GM19467 (cell line): ENCODE measurements around the gene SMTNL2.
"Not testable (repeated sequence)": the region's sequence is repeated elsewhere in the genome, so short reads cannot be mapped to it uniquely, and the experiment has no call there.

Experiments
- ATAC-seq: cut with Tn5 transposase; IDR thresholded peaks from one replicate; pipeline ENCODE4 v1.9.1; 2021; ENCODE audit warnings: mild to moderate bottlenecking, moderate library complexity; ENCODE audit not compliant: unreplicated experiment

The SMTNL2 gene

DNA sequence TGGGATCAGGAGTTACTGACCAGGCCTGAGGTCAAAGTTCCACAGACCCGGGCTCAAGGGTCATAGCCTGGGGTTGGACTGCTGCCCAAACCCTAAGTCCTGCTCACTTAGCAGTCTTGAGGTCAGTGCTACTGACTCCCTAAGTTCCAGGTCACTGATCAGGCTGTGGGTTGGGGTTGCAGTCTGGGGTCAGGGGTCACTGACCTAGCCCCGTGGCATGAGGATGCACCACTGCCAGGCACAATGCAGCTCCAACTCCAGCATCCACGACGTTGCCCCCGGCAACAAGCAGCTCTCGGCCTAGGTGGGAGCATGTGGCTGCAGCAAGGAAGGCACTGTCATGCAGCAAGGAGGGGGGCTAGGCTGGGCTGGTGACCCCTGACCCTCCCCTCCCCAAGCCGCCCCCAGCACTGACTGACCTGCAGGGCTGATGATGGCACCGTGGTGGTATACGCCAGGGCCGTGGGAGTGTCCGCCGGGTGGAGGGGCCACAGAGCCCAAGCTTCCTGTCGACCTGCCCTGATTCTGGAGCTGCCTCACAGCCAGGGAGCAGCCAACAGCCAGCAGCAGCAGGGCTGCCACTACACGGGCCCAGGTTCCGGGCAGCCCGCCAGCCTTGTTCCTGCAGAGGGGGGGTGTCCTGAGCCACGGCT, 25.1 kb upstream of the SMTNL2 start:
- ATAC-seq, result no peak

DNA sequence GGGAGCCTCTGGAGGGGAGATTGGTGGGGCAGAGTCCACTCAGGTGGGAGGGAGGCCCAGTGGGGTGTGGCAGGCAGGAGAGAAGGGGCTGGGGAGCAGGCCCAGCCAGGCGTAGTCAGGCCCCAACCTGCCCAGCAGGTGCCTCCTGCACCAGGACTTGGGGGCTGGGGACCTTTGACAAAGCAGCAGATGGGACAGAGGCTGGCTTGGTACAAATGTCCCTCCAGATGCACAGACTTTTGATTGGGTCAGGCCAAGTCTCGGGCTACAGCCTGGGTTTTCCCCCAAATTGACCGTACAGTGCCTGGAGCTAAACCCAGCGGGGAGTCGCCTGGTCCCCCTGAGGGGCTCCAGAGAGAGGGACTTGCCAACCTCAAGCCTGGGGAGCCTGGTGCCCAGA, 24.4 kb upstream of the SMTNL2 start:
- no peak for ATAC-seq

DNA sequence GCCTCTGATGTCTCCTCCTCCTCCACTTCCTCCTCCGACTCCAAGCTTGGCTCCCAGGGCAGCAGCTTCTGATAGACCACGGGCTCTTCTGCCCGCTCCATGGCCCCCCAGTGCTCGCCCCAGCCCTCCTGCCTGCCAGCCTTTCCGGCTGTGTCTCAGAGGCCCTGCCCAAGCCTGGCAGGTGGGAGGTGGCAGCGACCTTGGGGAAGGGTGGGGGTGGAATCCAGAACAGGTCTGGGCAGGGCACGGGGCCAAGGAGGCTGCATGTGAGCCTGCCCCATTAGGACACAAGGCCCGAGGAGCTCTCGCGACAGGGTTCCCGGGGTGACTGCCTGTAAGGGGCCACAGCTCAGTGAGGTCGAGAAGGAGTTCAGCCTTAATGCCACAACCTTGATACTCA, 23.9 kb upstream of the SMTNL2 start, which contains the start of gene GGT6:
TSS of gene GGT6 (minus strand) at position 157 of the 400 bp plus-strand sequence. CDS start at position 101, 56 bp downstream.
- ATAC-seq, result no peak

DNA sequence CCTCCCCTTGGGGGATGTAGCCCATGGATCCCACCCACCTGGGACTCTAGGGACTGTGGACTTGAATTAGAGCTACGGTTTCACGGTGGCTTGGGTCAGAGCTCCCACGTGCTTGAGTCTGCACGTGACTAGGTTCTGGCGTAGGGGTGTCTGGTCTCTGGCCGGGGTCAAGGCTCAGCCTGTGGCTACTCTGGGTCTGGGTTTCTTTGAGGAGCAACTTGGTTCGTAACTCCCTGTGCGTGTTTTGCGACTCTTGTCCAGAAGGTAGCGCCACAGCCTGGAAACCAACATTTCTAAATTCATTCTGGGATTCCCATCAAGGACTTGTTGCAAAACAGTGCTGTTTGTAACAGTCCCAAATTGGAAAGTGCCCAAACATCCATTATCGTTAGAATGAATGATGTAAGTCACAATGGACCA, 23.5 kb upstream of the SMTNL2 start:
- ATAC-seq, result no peak

DNA sequence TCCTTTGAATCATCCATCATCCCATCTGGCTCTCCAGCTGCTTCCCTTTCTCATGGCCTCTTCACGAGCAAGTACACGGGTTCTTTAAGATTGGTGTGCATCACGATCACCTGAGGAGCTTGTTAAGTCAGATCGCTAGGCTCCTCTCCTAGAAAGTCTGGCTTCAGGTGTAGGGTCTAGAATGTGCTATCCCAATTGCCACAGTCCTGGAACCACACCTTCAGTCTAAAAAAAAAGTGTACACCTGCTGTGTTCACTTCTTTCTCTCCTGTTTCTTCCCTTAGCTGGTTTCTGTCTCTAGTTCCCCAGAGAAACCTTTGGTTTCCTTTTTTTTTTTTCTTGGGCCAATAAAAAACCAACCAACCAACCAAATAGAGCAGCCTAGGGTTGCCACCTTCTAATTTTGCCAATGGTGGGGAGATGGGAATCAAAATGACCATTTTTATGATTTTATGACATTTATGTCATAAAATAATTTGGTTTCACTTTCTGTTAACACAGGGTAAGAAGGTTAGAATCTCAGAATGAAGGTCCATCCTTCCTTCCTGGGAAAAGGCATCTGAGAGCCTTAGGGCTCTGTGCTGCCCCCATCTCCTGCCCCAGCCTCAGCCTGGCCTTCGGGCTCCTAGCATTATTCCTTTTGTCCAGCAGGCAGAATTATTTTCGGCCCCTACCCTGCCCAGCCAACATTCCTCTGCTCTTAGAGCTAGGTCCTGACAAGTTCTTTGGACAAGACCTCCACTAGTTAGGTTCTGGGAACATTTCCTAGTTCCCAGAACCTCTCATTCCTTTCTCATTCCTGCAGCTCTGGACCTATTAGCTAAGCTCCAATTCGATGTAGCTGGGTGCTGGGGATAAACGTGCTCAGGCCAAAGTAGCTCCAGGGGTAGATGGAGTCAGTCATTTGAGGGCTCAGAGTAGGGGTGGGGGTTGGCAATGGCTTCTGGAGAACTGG, 22.0 kb upstream of the SMTNL2 start:
- ATAC-seq, result no peak

DNA sequence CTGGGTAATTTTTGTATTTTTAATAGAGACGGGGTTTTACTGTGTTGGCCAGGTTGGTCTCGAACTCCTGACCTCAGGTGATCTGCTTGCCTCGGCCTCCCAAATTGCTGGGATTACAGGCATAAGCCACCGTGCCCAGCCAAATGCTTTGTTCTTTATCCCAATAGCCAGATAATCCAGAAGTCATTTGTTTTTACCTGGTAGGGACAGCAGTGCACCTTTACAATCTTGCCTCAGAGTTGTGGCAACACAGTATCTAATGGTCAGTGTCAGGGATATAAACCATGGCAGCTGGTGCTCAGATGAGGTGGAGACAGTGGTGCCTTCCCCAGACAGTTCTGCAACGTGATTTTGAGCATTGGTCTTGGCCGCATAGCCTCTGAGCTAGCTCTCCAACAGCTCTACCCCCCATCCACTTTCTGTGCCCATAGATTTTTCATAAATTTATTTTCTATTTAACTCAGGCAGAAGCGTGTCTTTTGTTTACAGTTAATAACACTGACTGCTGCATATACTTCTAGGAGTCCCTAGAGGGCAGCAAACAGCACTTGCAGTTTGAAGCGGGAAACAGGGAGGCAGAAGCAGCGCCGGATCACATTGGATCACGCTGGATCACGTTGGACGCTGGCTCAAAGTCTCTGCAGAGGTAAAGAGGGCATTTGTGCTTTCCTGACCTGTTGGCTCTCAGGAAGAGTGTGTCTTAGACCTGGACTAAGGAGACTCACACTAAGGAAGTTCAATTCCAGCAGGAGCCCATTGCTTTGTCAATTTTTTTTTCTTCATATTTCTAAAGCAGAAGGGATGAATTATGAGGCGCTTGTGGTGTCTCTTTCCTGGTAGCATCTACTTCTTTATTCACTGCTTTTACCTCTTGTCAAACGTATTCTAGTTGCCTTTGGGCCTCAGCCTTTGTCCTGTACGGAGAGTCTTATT, 18.9 kb upstream of the SMTNL2 start:
- ATAC-seq, result no peak

DNA sequence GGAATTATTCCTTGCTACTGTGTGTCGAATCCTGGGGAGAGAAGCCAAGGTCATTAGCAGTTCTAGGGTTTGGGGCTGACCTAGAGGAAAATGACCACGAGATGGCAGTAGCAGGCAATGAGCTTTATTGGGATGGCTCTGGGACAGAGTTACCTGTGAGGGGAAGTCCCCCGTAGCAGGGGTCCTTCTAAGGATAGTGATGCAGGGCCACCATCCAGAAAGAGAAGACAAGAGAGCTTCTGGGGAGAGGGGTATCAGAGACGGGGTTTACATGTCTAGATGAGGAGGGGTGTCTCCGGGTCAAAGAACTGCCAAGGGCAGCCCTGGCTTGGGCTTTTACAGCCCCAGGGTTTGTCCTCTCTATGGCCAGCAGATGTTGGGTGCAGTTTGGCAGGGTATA, 17.5 kb upstream of the SMTNL2 start:
- ATAC-seq, result no peak

DNA sequence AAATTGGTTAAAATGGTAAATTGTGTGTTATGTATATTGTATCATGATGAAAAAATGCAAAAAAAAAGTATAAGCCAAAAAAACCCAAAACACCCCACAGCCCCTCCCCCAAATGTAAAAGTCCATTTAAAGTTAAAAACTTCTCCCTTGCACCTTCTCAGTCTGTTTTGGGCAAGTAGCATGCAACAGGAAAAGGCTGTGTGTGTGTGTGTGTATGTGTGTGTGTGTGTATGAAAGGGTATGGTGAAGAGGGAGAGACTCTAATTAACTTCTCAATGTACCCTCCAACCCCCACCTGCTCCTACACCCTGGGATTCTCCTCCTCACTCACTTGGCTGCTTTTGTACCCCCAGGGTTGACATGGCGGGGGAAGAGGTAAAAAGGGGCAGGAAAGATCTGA, 14.7 kb upstream of the SMTNL2 start:
- no peak for ATAC-seq

DNA sequence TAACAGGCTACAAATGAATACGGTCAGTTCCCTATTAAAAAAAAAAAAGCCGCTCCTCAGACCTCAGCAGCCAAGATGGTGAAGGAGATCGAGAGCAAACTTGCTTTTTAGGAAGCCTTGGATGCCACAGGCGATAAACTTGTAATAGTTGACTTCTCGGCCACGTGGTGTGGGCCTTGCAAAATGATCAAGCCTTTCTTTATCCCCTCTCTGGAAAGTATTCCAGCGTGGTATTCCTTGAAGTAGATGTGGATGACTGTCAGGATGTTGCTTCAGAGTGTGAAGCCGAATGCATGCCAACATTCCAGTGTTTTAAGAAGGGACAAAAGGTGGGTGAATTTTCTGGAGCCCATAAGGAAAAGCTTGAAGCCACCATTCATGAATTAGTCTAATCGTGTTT, 12.2 kb upstream of the SMTNL2 start:
- no peak for ATAC-seq

DNA sequence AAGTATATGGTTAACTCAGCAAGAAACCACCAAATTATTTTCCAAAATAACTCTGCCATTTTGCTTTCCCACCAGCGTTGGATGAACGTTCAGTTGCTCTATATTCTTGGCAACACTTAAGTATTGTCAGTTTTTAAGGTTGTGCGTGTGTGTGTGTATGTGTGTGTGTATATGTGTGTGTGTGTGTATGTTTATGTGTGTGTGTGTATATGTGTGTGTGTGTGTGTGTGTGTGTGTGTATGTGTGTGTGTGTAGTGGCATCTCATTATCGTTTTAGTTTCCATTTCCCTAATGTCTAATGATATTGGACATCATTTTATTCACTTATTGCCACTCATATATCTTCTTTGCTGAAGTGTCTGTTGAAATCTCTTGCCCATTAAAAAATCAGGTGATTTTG, 11.2 kb upstream of the SMTNL2 start:
- no peak for ATAC-seq

DNA sequence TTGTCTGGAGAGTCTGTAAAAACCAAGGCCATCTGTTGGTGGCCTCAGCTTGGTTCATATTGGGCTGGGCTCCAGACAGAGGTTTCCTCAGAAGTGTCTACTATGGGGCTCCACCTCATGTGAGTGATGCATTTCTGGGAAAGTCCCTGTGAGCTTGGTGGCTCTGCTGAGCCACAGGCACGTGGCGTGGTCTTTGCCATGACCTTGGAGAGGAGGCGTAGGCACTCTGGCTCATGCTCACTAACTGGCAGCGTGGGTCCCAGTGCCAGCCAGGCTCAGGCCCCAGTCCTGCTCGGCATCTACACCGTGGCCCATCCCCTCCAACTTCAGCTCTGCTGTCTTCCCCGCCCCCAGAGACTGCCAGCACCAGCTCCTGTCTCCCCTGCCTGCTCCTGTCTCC, 10.7 kb upstream of the SMTNL2 start:
- ATAC-seq, result no peak

DNA sequence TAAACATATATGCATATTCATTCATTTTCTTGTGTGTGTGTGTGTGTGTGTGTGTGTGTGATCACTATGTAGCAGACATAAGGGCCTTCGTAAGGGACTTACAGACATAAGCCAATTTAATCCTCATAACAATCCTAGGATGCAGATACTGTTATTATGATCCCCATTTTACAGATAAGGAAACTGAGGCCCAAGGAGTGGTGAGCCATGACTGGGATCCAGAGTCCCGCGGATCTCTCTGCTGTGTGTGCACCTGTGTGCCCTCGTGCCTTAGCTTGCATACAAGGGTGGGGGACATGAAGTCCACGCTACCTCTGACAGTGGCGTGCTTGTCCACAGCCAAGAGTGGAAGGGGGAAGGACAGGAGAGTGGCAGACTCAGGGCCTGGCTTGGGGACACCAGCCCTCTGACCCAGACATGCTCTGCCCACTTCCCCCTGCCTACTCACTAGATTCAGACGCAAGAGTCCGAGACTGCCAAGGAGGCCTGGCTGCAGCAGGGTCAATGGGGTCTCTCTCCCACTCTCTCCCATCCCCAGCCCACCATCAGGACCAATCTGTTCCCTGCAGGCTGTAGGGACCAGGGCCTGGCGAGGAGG, 9.8 kb upstream of the SMTNL2 start:
- ATAC-seq, result no peak

DNA sequence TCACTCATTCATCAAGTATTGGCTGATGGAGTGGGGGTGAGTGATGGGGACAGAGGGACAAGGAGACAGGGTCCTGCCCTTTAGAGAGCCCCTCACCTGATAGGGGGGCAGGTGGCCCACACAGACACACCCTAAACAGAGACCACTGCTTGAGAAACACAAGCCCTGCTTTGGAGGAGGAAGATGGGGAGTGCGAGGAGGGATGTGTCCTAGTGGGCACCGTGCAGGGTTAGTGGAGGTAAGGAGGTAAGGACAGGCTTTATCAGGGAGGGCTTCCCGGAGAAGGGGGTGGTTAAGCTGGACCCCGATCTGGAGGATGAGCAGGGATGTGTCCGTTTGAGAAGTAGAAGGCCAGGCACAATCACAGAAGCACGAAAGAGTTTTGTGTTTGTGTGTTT, 8.2 kb upstream of the SMTNL2 start:
- ATAC-seq, result no peak

DNA sequence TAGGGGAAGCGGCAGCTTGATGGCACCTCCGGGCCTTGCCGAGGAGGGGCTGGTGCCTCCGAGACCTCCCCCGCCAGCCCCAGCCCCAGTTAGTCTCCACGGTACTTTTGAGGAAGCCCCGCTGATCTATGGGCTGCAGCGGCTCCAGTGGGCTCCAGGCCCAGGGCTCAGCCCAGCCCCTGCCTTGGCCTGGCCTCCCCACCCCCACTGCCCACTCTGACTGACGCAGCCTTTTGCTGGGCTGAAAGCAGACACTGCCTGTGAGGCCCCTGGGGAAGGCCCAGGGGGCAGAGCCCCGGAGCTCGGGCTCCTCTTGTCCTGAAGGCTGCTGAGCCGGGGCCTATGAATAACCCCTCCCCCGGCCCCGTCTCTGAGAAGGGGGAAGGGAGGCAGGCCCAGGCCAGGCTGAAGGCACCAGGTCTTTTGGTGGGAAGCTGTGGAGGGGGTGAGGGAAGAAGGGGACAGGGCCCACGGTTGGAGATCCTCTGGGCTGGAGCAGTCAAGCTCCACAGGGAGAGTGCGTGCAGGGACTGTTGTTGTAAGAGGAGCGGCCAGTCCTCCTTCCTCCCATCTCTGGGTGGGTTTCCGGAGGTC, 7.5 kb upstream of the SMTNL2 start:
- ATAC-seq, result no peak

DNA sequence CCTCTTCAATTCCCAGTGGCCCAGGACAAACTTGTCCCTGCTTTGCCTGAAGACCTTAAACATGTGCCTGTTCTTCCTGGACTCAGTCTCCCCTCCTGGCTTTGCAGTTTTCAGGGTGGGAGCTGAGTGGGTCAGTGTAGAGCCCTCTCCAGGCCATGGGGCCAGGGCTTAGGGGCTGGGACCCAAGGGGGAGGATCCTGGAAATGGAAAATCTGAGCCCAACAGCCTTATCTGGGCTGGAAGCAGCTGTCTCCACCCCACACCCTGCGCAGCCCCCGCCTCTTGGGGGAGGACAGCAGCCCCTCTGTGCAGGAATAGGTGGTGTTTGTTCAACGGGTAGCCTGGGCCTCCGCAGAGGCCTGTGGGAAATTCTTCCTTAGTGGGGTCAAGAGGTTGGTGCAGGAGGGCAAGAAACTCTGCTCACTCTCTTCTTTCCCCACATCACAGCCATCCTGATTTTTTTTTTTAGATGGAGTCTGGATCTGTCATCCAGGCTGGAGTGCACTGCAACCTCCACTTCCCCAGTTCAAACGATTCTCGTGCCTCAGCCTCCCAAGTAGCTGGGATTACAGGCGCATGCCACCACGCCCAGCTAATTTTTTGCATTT, 6.8 kb upstream of the SMTNL2 start:
- no peak for ATAC-seq

DNA sequence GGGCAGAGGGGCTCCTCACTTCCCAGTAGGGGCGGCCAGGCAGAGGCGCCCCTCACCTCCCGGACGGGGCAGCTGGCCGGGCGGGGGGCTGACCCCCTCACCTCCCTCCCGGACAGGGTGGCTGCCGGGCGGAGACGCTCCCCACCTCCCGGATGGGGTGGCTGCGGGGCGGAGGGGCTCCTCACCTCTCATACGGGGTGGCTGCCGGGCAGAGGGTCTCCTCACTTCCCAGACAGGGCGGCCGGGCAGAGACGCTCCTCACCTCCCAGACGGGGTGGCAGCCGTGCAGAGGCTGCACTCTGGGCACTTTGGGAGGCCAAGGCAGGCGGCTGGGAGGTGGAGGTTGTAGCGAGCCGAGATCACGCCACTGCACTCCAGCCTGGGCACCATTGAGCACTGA, 6.0 kb upstream of the SMTNL2 start:
- not testable (repeated sequence) for ATAC-seq

DNA sequence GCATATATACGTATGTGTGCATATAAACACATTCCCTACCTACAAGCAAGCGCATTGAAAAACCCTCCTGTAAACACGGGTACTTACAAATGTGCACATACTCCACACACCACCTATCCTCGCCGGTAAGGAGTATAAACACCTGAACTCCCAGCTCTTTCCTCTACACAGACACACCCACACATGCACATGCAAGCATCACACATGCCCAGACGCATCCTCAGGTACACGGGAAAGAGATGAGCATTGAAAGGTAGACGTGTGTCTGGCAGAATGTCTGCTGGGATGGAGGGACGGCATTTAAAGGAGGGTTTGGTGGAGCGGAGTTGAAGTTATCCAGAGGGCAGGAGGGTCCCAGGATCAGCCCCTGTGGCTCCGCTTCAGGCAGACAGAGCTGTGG, 4.7 kb upstream of the SMTNL2 start:
- ATAC-seq, result no peak

DNA sequence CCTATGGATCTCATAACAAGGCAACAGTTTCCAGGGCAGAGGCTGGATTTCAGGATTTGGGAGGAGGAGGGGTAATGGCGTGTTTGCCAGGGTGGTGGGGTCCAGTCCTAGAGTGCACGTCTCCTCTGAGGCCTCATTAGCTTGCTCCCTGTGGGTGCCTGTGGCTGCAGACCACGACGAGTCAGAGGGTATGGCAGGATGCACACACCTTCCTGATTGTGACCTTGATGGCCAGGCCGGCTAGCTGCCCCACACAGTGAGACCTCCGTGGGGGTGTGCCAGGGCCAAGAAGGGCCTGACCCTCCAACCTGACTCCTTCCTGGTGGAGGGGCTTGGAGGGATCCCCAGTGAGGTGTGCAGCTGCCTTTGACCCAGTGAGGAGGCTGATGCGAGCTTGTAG, 4.0 kb upstream of the SMTNL2 start:
- no peak for ATAC-seq

DNA sequence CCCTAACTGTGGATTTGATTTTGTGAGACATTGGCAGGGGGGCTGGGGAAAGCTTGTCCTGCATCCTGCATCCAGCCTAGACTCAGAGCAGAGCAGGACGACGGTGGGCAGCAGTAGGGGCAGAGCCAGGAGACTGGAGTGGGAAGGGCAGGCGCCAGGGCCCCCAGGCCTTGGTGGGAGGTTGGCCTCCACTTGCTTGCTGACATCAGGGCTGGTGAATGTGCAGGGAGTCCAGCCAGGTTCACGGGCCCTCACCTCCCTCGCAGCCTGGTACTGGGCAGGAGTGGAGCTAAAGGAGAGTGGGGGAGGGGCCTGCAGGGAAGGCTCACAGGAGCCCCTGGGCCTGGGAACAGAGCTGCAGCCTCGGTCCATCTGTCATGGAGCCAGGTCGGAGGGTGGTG, 2.2 kb upstream of the SMTNL2 start:
- ATAC-seq, result no peak

DNA sequence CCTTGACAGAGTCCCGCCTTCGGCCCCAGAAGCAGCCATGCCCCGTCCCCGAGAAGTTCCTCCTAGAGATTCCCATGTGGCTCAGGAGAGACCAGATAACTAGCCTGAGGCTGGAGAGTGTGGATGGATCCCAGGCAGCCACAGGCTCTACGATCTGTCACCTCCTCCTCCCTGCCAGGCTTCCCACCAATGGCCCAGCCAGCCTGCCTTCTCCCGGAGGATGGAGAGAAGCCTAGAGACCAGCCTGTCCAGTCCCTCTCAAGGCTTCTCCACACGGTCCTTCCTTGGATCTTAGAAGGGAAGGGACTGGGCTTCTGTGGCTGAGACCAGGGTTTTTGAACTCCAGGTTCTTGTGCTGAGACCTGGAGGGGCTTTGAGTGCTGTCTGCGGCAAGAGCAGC, 1.6 kb upstream of the SMTNL2 start:
- ATAC-seq, result no peak
